ENCODE data around the gene SEC62.

DNA sequence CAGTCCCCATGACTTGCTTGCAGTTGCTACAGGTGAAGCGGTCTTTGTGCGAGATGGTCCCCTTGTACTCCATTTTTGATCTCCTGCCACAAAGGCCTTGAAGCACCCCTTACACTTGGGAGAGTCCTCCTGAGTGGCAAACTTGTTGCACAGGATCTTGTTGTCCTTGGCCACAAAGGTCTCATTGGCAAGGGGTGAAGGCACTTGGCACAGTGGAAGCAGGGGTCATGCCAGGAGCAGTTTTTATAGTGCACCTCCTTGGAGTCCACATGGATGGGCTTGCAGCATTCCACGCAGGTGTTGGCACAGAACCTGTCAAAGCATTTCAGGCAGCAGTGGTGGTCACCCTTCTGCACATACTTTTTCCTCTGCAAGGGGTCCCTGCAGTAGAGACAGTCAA, 20.3 kb upstream of the SEC62 start:
- TF ChIP-seq, protein P1, sequence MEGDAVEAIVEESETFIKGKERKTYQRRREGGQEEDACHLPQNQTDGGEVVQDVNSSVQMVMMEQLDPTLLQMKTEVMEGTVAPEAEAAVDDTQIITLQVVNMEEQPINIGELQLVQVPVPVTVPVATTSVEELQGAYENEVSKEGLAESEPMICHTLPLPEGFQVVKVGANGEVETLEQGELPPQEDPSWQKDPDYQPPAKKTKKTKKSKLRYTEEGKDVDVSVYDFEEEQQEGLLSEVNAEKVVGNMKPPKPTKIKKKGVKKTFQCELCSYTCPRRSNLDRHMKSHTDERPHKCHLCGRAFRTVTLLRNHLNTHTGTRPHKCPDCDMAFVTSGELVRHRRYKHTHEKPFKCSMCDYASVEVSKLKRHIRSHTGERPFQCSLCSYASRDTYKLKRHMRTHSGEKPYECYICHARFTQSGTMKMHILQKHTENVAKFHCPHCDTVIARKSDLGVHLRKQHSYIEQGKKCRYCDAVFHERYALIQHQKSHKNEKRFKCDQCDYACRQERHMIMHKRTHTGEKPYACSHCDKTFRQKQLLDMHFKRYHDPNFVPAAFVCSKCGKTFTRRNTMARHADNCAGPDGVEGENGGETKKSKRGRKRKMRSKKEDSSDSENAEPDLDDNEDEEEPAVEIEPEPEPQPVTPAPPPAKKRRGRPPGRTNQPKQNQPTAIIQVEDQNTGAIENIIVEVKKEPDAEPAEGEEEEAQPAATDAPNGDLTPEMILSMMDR (IDR thresholded peaks at IDR 0.05) = no peak
- TF ChIP-seq POLR2A (IDR thresholded peaks at IDR 0.05) = no peak
